GM19099 (cell line): ENCODE results near the gene IGF2.

Experiments
- POLR2A ChIP-seq: IDR thresholded peaks from 3 replicates; pipeline ENCODE4 v1.6.1; 2011; ENCODE audit warnings: low read depth; ENCODE audit not compliant: insufficient read length; ENCODE audit errors: extremely low read depth

IGF2 gene

DNA sequence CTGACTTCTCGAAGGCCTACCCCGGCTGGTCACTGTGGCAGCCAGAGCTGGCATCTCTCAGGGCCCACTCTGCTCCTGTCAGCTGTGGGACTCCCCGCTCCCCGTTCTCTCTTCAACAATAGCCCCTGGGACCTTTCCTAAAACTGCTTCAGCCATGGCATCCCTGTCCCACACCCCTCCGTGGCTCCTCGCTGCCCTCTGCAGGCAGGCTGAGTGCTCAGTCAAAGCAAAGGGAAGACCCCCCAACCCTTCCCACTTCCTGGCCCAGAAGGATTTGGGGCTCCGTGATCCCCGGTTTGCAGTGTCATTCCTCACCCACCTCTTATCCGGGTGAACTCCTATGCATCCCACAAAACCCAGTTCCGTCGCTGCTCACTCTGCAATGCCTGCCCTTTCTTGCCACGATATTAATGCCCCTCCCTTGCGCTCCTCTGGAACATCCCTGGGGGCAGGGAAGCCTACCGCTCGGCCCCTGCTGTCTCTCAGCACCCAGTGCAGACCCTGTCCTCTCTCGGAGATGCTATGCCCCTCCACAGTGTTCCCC is 34.0 kb upstream of the IGF2 start:
- no peak for TF ChIP-seq POLR2A

DNA sequence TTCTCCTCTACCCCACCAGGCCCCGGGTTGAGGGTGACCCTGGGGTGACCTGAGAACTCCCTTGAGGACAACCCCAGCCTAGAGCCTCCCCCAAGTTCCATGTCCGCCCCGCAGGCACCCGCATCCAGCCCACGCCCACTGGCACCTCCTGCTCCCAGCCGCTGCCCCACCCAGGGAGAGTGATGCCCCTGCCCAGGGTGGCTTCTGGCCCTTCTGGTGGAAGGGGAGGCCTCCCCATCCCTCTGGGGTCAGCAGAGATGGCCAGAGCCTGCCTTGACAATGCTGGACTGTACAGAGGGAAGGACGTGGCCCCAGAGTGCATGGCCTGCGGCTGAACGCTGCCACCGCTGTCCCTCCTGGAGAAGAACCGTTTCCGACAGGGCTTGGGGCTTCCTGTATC is 33.5 kb upstream of the IGF2 start:
- TF ChIP-seq POLR2A, result no peak

DNA sequence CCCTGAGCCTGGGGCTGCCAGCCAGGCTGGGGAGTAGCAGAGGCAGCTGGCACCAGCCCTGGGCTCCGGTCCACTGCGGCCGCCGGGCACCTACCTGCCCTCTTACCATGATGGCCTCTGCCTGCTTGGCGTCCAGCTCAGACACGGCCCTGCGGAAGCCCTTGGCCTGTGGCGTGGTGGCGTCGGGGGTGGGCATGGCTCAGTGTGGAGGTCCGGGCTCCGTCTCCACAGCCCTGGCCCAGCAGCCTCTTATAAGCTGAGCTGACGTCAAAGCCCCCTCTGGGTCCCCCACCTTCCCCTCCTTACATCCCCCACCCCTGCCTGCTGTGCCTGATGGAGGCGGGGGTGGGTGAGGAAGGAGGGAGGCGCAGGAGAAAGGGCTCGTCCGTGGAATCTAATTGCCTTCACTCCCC is 32.4 kb upstream of the IGF2 start, which contains the start of gene TH:
Gene TH (minus strand): TSS at position 225 of the 413 bp plus-strand sequence. CDS start 29 bp downstream, at position 196.
- TF ChIP-seq POLR2A, result no peak

DNA sequence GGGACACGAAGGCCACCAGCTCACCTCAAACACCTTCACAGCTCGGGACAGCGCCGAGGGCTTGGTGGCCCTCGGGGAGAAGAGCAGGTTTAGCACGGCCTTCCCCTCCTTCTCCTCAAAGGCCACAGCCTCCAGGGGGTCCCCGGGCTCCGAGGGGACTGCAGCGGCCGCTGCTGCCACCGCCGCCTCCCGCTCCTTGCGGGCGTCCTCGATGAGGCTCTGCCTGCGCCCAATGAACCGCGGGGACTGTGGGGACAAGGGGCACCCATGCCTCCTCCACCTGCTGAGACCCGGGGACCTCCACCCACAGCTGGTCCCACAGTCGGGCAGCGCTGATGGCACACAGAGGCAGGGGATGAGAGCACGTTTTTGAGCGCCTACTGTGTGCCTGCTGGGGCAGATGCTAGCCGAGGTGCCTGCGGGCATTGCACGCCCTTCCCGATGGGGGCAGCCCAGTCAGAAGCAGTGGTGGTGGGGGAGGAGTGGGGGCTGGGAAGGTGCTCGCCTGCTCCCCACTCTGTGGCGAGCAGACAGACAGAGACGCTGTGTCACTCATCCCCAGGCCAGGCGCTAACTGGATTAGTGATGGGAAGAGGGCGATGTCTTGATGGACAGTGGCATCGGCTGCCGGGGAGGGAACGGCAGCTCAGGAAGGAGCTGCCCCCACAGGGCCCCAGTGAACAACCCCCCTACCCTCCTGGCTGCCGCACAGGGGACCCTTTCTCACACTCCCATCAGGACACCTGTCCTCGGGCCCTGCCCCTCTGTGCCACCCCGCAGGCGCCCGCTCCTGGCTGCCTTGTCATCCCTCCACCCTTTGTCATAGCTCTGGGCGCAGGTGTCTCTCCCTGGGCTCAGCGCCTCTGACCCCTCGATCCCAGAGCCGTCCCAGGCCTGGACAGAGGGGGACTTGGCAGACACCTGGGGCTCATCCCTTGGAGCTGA is 30.7 kb upstream of the IGF2 start:
- no peak for TF ChIP-seq POLR2A

DNA sequence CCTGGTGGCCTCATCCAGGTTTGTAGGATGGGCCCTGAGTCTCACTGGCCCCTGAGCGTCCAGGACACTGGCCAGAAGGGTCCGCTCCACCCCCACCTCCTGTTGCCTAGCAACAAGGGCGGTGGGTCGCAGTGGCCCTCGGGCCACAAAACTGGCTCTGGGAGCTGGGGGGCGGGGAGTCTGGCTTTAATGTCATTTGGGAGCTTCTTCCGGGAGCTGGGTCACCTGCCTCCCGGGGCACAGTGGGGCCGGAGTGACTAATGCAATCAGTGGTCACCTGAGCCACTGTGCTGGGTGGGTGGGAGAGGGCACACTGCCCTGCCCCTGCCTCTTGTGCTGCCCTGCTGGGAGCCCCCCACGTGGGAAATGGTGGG is 29.8 kb upstream of the IGF2 start:
- no peak for TF ChIP-seq POLR2A

DNA sequence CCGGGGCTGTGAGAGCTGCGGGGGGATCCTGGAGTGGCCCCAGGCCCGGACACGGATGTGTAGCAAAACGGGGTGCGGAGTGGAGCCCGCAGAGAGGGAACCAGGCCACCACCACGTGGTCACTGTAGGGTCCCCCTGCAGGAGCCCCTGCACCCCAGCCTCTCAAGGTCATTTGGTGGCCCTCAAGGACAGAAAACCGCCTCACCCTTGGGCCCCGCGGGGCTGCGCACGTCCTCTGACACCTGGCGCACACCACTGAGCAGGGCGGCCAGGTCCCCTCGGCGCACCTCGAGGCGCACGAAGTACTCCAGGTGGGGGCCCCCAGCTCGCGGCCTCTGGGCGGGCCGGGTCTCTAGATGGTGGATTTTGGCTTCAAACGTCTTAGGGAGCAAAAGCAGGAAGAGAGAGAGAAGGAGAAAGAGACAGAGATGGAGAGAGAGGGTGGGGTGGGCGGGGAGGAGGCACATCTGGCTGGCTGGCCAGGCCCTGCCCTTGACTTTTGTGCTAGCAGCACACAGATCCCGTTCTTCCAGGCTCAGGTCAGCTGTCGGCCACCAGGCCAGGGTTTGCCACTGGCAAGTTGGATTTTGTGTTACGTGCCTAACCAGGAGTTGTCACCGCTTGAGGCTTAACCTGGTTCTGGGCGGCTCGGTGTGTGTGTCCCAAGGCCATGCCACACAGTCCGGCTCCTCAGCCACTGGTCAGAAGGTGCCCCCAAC is 29.3 kb upstream of the IGF2 start:
- TF ChIP-seq POLR2A, result no peak

DNA sequence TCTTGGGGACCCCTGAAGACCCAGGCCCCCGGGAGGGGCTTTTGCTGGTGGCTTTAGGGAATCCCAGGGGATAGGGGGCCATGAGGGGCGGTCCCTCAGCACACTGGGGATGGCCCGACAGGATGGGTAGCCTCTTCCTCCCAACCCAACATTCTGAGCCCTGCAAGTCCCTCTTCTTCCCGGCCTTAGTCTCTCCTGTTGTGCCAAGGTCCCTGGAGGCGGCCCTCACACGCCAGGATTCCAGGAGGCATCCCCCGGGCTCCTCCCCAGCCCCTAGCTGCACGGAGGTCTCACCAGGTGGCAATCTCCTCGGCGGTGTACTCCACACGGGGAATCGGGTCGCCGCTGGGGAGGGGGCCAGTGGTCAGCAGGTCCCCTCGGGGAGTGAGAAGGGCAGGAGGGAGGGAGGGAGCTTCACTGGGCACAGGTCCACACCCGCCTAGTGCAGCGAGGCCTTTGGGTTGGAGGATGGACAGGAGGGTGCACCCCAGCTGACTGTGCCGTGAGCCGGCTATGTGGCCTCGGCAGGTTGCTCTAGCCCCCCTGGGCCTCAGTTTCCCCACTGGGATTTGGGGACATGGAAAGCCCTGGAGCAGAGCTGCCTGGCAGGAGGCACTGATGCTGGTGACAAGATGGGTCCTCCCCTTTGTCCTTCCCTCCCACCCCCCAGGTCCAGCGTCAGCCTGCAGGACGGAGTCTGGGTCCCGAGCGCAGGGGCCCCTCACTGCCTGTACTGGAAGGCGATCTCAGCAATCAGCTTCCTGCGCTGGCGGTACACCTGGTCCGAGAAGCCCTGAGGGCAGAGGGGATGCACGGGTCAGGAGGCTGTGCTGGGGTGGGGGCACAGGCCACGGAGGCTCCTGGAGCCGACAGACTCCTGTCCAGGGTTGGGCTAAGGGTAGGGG is 28.2 kb upstream of the IGF2 start:
- TF ChIP-seq POLR2A, result no peak

DNA sequence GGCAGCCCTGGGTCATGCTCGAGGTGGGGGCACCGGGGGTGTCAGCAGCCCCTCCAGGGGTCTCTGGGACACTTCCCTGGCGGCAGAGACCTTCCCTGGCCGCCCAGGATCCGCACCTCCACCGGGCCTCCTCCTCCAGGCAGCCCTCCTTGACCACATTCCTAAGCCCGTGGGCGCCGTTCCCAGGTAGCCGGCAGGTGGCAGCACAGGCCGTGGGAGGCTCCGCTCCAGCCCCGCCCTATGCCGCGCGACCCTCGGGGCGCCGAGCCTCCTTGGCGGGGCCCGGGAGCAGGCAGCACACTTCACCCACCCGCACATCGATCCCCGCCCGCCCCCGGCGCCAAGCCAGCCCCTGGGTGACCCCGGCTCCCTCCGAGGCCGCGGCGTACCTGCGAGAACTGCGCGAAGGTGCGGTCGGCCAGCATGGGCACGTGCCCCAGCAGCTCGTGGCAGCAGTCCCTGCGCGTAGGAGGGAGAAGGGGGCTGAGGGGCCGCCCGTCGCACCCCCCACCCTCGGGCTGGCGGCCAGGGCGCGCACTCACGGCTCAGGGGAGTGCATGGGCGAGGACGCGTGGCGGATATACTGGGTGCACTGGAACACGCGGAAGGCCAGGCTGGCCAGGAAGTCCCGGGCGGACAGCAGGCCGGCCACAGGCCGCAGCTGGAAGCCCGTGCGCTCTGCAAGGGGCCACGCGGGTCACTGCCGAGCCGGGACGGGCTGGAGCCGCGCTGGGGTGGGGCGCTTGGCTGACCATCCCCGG is 27.1 kb upstream of the IGF2 start:
- TF ChIP-seq POLR2A, result no peak

DNA sequence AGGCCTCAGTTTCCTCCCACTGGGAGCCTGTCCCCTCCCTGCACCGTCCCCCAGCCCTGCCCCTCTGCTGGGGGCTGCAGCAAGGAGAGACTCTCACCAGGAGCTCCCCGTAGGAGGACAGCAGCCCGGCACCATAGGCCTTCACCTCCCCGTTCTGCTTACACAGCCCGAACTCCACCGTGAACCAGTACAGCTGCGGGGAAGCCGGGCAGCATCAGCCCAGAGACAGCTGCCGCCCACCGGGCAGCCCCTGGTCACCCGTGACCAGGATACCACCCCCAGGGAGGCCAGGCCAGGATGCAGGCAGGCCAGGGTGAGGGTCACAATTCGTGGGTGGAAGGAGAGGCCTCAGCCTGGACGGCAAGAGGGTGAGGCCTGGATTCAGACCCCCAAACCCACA is 26.4 kb upstream of the IGF2 start:
- no peak for TF ChIP-seq POLR2A

DNA sequence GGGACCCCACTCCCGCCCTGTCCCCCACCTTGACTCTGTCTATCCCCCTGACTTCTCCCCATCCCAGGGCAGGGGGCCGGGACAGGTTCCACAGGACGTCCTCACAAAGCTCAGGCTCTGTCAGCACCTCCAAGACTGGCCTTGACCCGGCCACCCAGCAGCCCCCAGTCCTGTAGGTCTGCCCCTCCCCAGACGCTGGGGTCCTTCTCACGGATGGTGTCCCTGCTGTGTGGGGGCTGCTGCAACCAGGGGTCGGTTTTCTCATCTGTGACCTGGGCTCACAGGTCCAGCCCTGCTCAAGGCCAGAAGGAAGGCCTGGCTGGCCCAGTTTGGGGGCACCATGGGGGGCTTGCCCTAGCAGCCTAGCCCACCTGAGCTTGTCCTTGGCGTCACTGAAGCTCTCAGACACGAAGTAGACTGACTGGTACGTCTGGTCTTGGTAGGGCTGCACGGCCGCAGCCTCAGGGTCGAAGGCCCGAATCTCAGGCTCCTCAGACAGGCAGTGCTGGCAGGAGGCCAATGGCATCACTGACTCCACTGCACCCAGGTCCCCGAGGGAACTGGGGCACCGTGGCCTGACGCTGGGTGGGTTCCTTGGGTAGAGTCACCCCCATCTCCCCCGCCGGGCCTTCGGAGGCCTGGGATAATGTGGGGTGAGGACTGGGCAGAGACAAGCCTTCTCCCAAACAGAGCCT is 25.8 kb upstream of the IGF2 start:
- TF ChIP-seq POLR2A, result no peak

DNA sequence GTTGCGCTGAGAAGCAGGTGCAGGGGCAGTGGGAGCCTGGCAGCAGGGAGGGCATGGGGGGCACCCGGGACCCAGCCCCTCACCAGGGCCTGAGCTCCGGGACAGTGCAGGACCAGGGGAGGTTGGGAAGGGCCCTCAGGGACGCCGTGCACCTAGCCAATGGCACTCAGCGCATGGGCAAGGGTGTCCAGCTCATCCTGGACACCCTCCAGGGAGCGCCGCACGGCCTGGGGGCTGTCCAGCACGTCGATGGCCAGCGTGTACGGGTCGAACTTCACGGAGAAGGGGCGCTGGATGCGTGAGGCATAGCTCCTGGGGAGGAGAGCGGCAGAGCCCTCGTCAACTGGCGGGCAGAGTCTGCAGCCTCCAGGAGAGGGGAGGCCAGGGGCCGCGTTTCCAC is 24.9 kb upstream of the IGF2 start:
- no peak for TF ChIP-seq POLR2A

DNA sequence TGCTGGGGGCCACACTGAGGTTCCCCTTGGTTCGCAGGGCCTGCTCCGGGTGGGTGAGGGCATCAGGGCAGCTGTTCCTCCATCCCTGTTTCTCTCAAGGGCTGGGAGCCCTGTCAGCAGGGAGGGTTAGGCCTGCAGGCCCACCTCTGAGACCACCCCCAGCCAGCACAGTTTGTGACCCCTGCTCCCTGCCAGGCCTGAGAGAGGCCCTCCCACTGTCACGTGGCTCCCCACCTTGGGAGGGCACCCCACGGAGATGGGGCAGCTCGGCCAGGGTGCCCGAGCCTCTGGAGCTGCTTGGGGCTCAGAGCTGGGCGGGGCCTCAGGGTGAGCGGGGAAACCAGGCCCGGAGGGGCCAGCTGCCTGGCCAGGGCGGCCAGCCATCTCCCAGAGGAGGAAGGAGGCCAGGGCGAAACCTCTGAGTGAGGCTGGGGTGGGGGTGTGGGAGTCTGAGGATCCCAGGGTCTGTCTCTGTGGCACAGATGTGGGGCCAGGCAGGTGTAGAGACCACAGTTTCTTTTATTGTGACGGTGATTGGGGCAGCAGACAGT is 24.3 kb upstream of the IGF2 start:
- no peak for TF ChIP-seq POLR2A

DNA sequence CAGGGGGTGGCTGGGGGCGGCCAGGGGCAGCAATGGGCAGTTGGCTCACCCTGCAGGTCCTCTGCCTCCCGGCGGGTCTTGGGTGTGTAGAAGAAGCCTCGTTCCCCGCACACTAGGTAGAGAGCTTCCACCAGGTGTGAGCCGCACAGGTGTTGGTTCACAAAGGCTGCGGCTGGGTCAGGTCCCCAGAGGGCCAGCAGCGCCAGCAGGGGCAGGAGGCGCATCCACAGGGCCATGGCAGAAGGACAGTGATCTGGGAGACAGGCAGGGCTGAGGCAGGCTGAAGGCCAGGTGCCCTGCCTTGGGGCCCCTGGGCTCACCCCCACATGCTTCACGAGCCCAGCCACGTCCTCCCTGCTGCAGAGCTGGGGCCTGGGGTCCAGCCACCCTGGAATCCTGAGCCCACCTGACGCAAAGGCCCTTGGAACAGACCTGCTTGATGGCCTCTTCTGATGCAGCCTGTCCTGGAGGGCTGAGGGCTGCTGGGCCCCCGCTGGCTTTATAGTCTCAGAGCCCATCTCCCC is 21.6 kb upstream of the IGF2 start, which contains the start of gene INS:
Gene INS (minus strand): TSS at position 474 of the 524 bp plus-strand sequence. CDS start 238 bp downstream, at position 236.
- TF ChIP-seq POLR2A, result no peak
